ENCODE measurements around the gene ZNF605. TPM values are rescaled to one million over a fixed set of nuclear protein-coding genes. Genes with fewer than 3 reads are reported as not detected.

Gene ZNF605
- total and polyA plus RNA-seq, 9 of the 15 experiments (the other 6 are each of a cell fraction or from before 2014, with no cell fraction given) = 0.45 to 1.1 (median 0.68) TPM

GRCh38 chr12:132954471-132955048 is 1.5 kb downstream of the ZNF605 start:
- Histone ChIP-seq H3K9me3 (replicated peaks; ENCODE audit: control insufficient read depth, insufficient read depth, low read depth, low read length) (peaks cover 21% of the 10 kb centered on the region), H3K9ac (ENCODE audit: insufficient read depth in 1 of 2, low read depth in 2 of 2, low read length in 2 of 2) (no peak overlapping the region), H3K27me3 (ENCODE audit: control insufficient read depth in 2 of 2, insufficient read depth in 2 of 2, low read length in 2 of 2) (no peaks in the 10 kb centered on the region; a peak in 1 of 5 replicates), H3K27ac (ENCODE audit: extremely low read depth, low read depth, low read length) (no peak overlapping the region), H2AFZ (ENCODE audit: low read depth, low read length) (no peak overlapping the region), H3K4me2 (ENCODE audit: insufficient read depth, low read length) (no peak overlapping the region; the same call in 1 of the 2 replicates), H3K79me2 (ENCODE audit: control insufficient read depth, insufficient read depth, low read length) (no peaks in the 10 kb centered on the region), H3K9me1 (ENCODE audit: control insufficient read depth, insufficient read depth, low read length) (no peaks in the 10 kb centered on the region), H3K4me1 (replicated peaks in 1 of 2; ENCODE audit: control insufficient read depth in 2 of 2, insufficient read depth in 2 of 2, low read length in 2 of 2) (peaks cover 2 to 3% of the 10 kb centered on the region in 2 experiments; a peak in 1 of 5 replicates), H4K20me1 (replicated peaks; ENCODE audit: control insufficient read depth, insufficient read depth, low read length) (no peaks in the 10 kb centered on the region), H3K4me3 (no peak overlapping the region), H3K36me3 (ENCODE audit: control insufficient read depth, insufficient read depth, low read length) (no peaks in the 10 kb centered on the region; the same call in 2 of the 3 replicates)
- TF ChIP-seq ZNF511 (CRISPR knock-in tag; IDR thresholded peaks at IDR 0.05) = no peak
- TF ChIP-seq HNRNPH1 (optimal IDR thresholded peaks at IDR 0.05; ENCODE audit: low read depth, low read length) = no peak
- DNase-seq (ENCODE audit: extremely low read depth in 1 of 4, low spot score in 3 of 4) (no peak), ATAC-seq (no peak), FAIRE-seq (no peak)
- intact Hi-C loops (cut with micrococcal nuclease) (no loop called here), in situ Hi-C loops (cut with MboI) (no loop called here)
- 17% methylated on average over 13 of the region's 14 CpGs for WGBS (ENCODE audit: insufficient coverage, low coverage, missing lambda C conversion rate)
- CTCF ChIA-PET (ENCODE audit: low intra/inter-chr PET ratio) = no interaction called here
- no TSS peak for BruUV-seq (replicated peaks)
- POLR2A ChIA-PET = no interaction called here

- no peaks in the 10 kb centered on the region for H4K20me1 ChIP-seq (replicated peaks; ENCODE audit: control insufficient read depth, insufficient read depth, low read length)
- intact Hi-C loops (cut with micrococcal nuclease) (no loop called here), in situ Hi-C loops (cut with MboI) (no loop called here)
- ATAC-seq = no peak
- H3K4me1 ChIP-seq (replicated peaks in 1 of 2; ENCODE audit: control insufficient read depth in 2 of 2, insufficient read depth in 2 of 2, low read length in 2 of 2) = peaks cover 2 to 3% of the 10 kb centered on the region in 2 experiments; a peak in 1 of 5 replicates
- H3K36me3 ChIP-seq (ENCODE audit: control insufficient read depth, insufficient read depth, low read length) = no peaks in the 10 kb centered on the region; the same call in 2 of the 3 replicates
- no peak for DNase-seq (ENCODE audit: extremely low read depth in 1 of 4, low spot score in 3 of 4)
- FAIRE-seq = no peak
- H3K27ac ChIP-seq (ENCODE audit: extremely low read depth, low read depth, low read length) = no peak overlapping the region
- H3K4me2 ChIP-seq (ENCODE audit: insufficient read depth, low read length) = no peak overlapping the region
- no TSS peak for BruUV-seq (replicated peaks)
- POLR2A ChIA-PET = no interaction called here
- no peak overlapping the region for H2AFZ ChIP-seq (ENCODE audit: low read depth, low read length)
- no peaks in the 10 kb centered on the region; a peak in 1 of 5 replicates for H3K27me3 ChIP-seq (ENCODE audit: control insufficient read depth in 2 of 2, insufficient read depth in 2 of 2, low read length in 2 of 2)
- no peak overlapping the region for H3K9ac ChIP-seq (ENCODE audit: insufficient read depth in 1 of 2, low read depth in 2 of 2, low read length in 2 of 2)
- H3K4me3 ChIP-seq = no peak overlapping the region
- 7% methylated on average over 6 of the region's 7 CpGs for WGBS (ENCODE audit: insufficient coverage, low coverage, missing lambda C conversion rate)
- CTCF ChIA-PET (ENCODE audit: low intra/inter-chr PET ratio) = no interaction called here
- no peaks in the 10 kb centered on the region for H3K79me2 ChIP-seq (ENCODE audit: control insufficient read depth, insufficient read depth, low read length)
- H3K9me3 ChIP-seq (replicated peaks; ENCODE audit: control insufficient read depth, insufficient read depth, low read depth, low read length) = peaks cover 21% of the 10 kb centered on the region
- no peaks in the 10 kb centered on the region for H3K9me1 ChIP-seq (ENCODE audit: control insufficient read depth, insufficient read depth, low read length)
- TF ChIP-seq TAF9B (IDR thresholded peaks at IDR 0.05; ENCODE audit: partially characterized antibody) = no peak
Measured at GRCh38 chr12:132953771-132954170, 2.3 kb downstream of the ZNF605 start.
